Mononuclear cell (primary cell): ENCODE data around the gene RCE1. TPM values are rescaled to one million over a fixed set of nuclear protein-coding genes. Genes with fewer than 3 reads are reported as not detected.

Source experiments
- H3K27me3 ChIP-seq: 2 replicates; pipeline ENCODE4 v1.6.0; 2011; ENCODE audit warnings: low read length, control low read depth; ENCODE audit not compliant: insufficient read depth
- H3K4me1 ChIP-seq: 2 replicates; pipeline ENCODE4 v1.5.1; 2011; ENCODE audit warnings: mild to moderate bottlenecking, low read length, control low read depth; ENCODE audit not compliant: insufficient read depth
- H3K4me3 ChIP-seq: 2 replicates; pipeline ENCODE4 v1.5.1; 2011; ENCODE audit warnings: mild to moderate bottlenecking, low read length, moderate library complexity
- H3K9me3 ChIP-seq: 2 replicates; pipeline ENCODE4 v1.5.1; 2011; ENCODE audit warnings: low read depth, mild to moderate bottlenecking, control low read depth, low read length
- total RNA-seq: library from RNA; depleted of rRNA; stranded (reverse); fragments of >200 nt; gene quantifications from one replicate; pipeline ENCODE4 v1.2.3, GENCODE V29; 2012

Gene RCE1
- total RNA-seq, 1 donor, result 20.9 TPM

- Histone ChIP-seq H3K9me3 (no peaks in the 10 kb centered on the region), H3K27me3 (no peaks in the 10 kb centered on the region)
These were observed 38.2 kb downstream of the RCE1 start for GRCh38 chr11:66881451-66881835.

GRCh38 chr11:66881927-66882452 lies 38.7 kb downstream of the RCE1 start:
- Histone ChIP-seq H3K27me3 (no peaks in the 10 kb centered on the region), H3K4me3 (no peak overlapping the region), H3K9me3 (no peaks in the 10 kb centered on the region), H3K4me1 (no peaks in the 10 kb centered on the region)

More at GRCh38 chr11:66881451-66881835, 38.2 kb downstream of the RCE1 start:
- Histone ChIP-seq H3K4me1 (no peaks in the 10 kb centered on the region), H3K4me3 (no peak overlapping the region)

GRCh38 chr11:66882561-66883015 lies 39.3 kb downstream of the RCE1 start:
- no peaks in the 10 kb centered on the region for H3K4me1 ChIP-seq
- H3K4me3 ChIP-seq, result no peak overlapping the region
- H3K9me3 ChIP-seq, result no peaks in the 10 kb centered on the region
- no peaks in the 10 kb centered on the region for H3K27me3 ChIP-seq

- Histone ChIP-seq H3K27me3 (no peaks in the 10 kb centered on the region), H3K4me3 (no peak overlapping the region), H3K4me1 (no peaks in the 10 kb centered on the region), H3K9me3 (no peaks in the 10 kb centered on the region)
These were observed 40.0 kb downstream of the RCE1 start for GRCh38 chr11:66883016-66883965.

GRCh38 chr11:66884443-66884842 lies 41.2 kb downstream of the RCE1 start:
- H3K4me3 ChIP-seq, result no peak overlapping the region
- H3K9me3 ChIP-seq, result no peaks in the 10 kb centered on the region
- H3K27me3 ChIP-seq, result no peaks in the 10 kb centered on the region
- no peaks in the 10 kb centered on the region for H3K4me1 ChIP-seq

- no peaks in the 10 kb centered on the region for H3K27me3 ChIP-seq
- H3K4me1 ChIP-seq, result no peaks in the 10 kb centered on the region
- no peaks in the 10 kb centered on the region for H3K9me3 ChIP-seq
- no peak overlapping the region for H3K4me3 ChIP-seq
These were observed 42.2 kb downstream of the RCE1 start for GRCh38 chr11:66885469-66885868.

GRCh38 chr11:66885950-66886440 lies 42.8 kb downstream of the RCE1 start:
- no peaks in the 10 kb centered on the region for H3K27me3 ChIP-seq
- H3K4me3 ChIP-seq, result no peak overlapping the region

GRCh38 chr11:66886671-66887221 lies 43.5 kb downstream of the RCE1 start:
- Histone ChIP-seq H3K9me3 (no peaks in the 10 kb centered on the region), H3K4me3 (no peak overlapping the region), H3K27me3 (no peaks in the 10 kb centered on the region), H3K4me1 (no peaks in the 10 kb centered on the region)

More at GRCh38 chr11:66885950-66886440, 42.8 kb downstream of the RCE1 start:
- Histone ChIP-seq H3K4me1 (no peaks in the 10 kb centered on the region), H3K9me3 (no peaks in the 10 kb centered on the region)

- H3K9me3 ChIP-seq, result no peaks in the 10 kb centered on the region
- no peak overlapping the region for H3K4me3 ChIP-seq
These were observed 44.3 kb downstream of the RCE1 start for GRCh38 chr11:66887526-66887925.

GRCh38 chr11:66888282-66888681 lies 45.0 kb downstream of the RCE1 start:
- Histone ChIP-seq H3K9me3 (no peaks in the 10 kb centered on the region), H3K27me3 (no peaks in the 10 kb centered on the region), H3K4me3 (no peak overlapping the region), H3K4me1 (no peaks in the 10 kb centered on the region)

More at GRCh38 chr11:66887526-66887925, 44.3 kb downstream of the RCE1 start:
- no peaks in the 10 kb centered on the region for H3K27me3 ChIP-seq
- no peaks in the 10 kb centered on the region for H3K4me1 ChIP-seq

GRCh38 chr11:66889960-66890359 lies 46.7 kb downstream of the RCE1 start:
- Histone ChIP-seq H3K9me3 (no peaks in the 10 kb centered on the region), H3K4me3 (no peak overlapping the region), H3K4me1 (no peaks in the 10 kb centered on the region), H3K27me3 (no peaks in the 10 kb centered on the region)

GRCh38 chr11:66891851-66892660 lies 48.8 kb downstream of the RCE1 start:
- Histone ChIP-seq H3K4me3 (no peak overlapping the region), H3K27me3 (no peaks in the 10 kb centered on the region), H3K4me1 (no peaks in the 10 kb centered on the region), H3K9me3 (no peaks in the 10 kb centered on the region)

- Histone ChIP-seq H3K27me3 (no peaks in the 10 kb centered on the region), H3K4me3 (no peak overlapping the region), H3K9me3 (no peaks in the 10 kb centered on the region), H3K4me1 (no peaks in the 10 kb centered on the region)
These were observed 49.7 kb downstream of the RCE1 start for GRCh38 chr11:66892911-66893310.

GRCh38 chr11:66894141-66894540 lies 50.9 kb downstream of the RCE1 start:
- Histone ChIP-seq H3K4me1 (no peaks in the 10 kb centered on the region), H3K9me3 (no peaks in the 10 kb centered on the region), H3K27me3 (no peaks in the 10 kb centered on the region), H3K4me3 (no peak overlapping the region)
